ENCODE results near the gene CFL1.

DNA sequence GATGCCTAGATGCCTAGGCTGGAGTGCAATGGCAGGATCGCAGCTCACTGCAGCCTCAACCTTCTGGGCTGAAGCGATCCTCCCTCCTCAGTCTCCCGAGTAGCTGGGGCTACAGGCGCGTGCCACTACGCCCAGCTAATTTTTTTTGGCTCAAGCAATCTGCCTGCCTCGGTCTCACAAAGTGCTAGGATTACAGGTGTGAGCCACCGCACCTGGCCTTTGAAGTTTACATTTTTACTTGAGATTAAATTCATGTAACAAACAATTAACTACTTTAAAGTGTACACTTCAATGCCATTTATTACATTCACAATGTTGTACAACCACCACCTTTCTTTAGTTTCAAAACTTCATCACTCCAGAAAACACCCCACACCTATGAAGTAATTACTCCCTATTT, 45.7 kb upstream of the CFL1 start:
- TF ChIP-seq TAF1 (IDR thresholded peaks at IDR 0.05; ENCODE audit: borderline replicate concordance, insufficient read depth, low read length) (no peak), FOXP2 (optimal IDR thresholded peaks at IDR 0.05; ENCODE audit: borderline replicate concordance, extremely low read depth, extremely low read length, insufficient read depth) (no peak)

Measured in PFSK-1 (cell line).